ENCODE data around the gene RPL22L1. TPM values are rescaled to one million over a fixed set of nuclear protein-coding genes. Genes with fewer than 3 reads are reported as not detected.

Gene RPL22L1
- polyA plus RNA-seq, 1 of the 3 experiments (the other 2 are of a cell fraction) = 80.9 TPM

DNA sequence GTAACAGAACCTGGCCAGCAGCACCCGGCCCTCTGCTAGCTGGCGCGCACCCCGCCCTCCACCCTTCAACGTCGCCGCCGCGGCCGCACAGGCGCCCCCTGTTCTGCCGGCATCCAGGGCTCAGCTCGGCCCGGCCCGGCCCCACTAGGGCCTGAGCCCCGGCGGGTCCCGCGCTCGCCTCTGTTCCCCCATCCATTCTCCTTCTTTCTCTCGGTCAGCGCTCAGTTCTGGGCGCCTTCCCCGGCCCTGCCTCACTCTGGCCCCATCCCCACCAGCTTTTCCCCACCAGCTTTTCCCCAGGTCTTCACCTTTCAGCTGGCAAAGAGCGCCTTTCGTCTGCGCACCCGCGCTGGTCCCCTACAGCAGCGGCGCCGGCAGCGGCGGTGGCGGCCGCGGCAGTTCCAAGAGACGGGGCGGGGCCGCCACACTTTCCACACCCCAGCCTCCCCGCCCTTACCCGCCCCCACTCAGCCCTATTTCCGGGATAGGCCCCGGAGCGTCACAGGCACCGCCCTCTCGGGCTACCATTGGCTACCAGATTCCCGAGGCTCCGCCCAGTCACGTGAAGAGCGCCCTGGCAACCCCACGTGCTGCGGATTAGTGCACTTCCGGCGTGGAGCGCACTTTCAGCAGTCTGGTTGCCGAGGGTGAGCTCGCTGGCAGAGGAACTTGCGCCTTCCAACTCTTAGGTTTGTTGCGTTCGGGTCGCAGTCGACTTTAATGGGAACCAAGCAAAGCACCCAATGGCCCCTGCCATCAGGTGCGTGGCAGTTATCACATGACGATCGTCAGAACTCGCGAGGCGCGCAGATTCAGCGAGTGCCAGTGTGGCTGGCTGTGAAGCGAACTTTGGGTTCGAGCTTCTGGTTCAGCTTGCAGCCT is 38.5 kb upstream of the RPL22L1 start, which contains the start of gene EIF5A2:
EIF5A2 (minus strand) TSS at position 403 of the 882 bp plus-strand sequence. CDS start 831 bp downstream, outside the sequence.
- peaks cover 29% of the 10 kb centered on the region for H3K79me2 ChIP-seq (ENCODE audit: insufficient read depth)
- H3K9ac ChIP-seq = peak within 1 kb of the TSS; percentile 77
- peak; percentile 99 for DNase-seq
- 3% methylated on average over 27 of the region's 73 CpGs for WGBS (ENCODE audit: low lambda C conversion rate)
- peak within 1 kb of the TSS; percentile 91 for H2AFZ ChIP-seq (ENCODE audit: low read depth)
- POLR2A ChIA-PET = interaction anchor here (1.2 to 2.7 kb wide), 2 partner anchors 19 to 39 kb away, joined by 5 to 17 read pairs; partner anchors contain the start of gene RPL22L1
- H3F3A ChIP-seq (replicated peaks; ENCODE audit: insufficient read depth) = no peaks in the 10 kb centered on the region
- H3K9me3 ChIP-seq = no peaks in the 10 kb centered on the region
- TF ChIP-seq, protein P1, sequence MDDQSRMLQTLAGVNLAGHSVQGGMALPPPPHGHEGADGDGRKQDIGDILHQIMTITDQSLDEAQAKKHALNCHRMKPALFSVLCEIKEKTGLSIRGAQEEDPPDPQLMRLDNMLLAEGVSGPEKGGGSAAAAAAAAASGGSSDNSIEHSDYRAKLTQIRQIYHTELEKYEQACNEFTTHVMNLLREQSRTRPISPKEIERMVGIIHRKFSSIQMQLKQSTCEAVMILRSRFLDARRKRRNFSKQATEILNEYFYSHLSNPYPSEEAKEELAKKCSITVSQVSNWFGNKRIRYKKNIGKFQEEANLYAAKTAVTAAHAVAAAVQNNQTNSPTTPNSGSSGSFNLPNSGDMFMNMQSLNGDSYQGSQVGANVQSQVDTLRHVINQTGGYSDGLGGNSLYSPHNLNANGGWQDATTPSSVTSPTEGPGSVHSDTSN (IDR thresholded peaks at IDR 0.05) = peak; percentile 14; the same call in 1 of the 2 replicates
- TF ChIP-seq GABPA (IDR thresholded peaks at IDR 0.05; ENCODE audit: low read depth) = peak; percentile 64
- TF ChIP-seq, protein P2, sequence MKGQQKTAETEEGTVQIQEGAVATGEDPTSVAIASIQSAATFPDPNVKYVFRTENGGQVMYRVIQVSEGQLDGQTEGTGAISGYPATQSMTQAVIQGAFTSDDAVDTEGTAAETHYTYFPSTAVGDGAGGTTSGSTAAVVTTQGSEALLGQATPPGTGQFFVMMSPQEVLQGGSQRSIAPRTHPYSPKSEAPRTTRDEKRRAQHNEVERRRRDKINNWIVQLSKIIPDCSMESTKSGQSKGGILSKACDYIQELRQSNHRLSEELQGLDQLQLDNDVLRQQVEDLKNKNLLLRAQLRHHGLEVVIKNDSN (IDR thresholded peaks at IDR 0.05; ENCODE audit: borderline replicate concordance, low read depth) = peak; percentile 97
- TF ChIP-seq NRF1 (IDR thresholded peaks at IDR 0.05; ENCODE audit: low read depth, low read length) = peak; percentile 28; the same call in 1 of the 2 replicates
- TF ChIP-seq CHD2 (IDR thresholded peaks at IDR 0.05; ENCODE audit: low read length, partially characterized antibody) = peak; percentile 78
- TF ChIP-seq, protein P3, sequence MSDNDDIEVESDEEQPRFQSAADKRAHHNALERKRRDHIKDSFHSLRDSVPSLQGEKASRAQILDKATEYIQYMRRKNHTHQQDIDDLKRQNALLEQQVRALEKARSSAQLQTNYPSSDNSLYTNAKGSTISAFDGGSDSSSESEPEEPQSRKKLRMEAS (IDR thresholded peaks at IDR 0.05; ENCODE audit: low read depth) = peak; percentile 100
- TF ChIP-seq, protein P4, sequence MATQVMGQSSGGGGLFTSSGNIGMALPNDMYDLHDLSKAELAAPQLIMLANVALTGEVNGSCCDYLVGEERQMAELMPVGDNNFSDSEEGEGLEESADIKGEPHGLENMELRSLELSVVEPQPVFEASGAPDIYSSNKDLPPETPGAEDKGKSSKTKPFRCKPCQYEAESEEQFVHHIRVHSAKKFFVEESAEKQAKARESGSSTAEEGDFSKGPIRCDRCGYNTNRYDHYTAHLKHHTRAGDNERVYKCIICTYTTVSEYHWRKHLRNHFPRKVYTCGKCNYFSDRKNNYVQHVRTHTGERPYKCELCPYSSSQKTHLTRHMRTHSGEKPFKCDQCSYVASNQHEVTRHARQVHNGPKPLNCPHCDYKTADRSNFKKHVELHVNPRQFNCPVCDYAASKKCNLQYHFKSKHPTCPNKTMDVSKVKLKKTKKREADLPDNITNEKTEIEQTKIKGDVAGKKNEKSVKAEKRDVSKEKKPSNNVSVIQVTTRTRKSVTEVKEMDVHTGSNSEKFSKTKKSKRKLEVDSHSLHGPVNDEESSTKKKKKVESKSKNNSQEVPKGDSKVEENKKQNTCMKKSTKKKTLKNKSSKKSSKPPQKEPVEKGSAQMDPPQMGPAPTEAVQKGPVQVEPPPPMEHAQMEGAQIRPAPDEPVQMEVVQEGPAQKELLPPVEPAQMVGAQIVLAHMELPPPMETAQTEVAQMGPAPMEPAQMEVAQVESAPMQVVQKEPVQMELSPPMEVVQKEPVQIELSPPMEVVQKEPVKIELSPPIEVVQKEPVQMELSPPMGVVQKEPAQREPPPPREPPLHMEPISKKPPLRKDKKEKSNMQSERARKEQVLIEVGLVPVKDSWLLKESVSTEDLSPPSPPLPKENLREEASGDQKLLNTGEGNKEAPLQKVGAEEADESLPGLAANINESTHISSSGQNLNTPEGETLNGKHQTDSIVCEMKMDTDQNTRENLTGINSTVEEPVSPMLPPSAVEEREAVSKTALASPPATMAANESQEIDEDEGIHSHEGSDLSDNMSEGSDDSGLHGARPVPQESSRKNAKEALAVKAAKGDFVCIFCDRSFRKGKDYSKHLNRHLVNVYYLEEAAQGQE (IDR thresholded peaks at IDR 0.05; ENCODE audit: low read depth, low read length) = 0 out of 2 replicates have a peak, but pooled peaks have one; percentile 37
- TF ChIP-seq ELF1 (IDR thresholded peaks at IDR 0.05) = peak; percentile 94
- TF ChIP-seq TCF12 (IDR thresholded peaks at IDR 0.05) = peak; percentile 33; the same call in 1 of the 2 replicates
- peak; percentile 86 for TF ChIP-seq POLR2AphosphoS5 (IDR thresholded peaks at IDR 0.05; ENCODE audit: low read depth, low read length)
- peak; percentile 31; the same call in 1 of the 2 replicates for TF ChIP-seq RCOR1 (IDR thresholded peaks at IDR 0.05; ENCODE audit: low read length)
- peak; percentile 80 for TF ChIP-seq TAF1 (IDR thresholded peaks at IDR 0.05; ENCODE audit: borderline replicate concordance, low read depth, low read length)
- TF ChIP-seq MXI1 (IDR thresholded peaks at IDR 0.05; ENCODE audit: low read depth, low read length) = peak; percentile 98
- TF ChIP-seq, protein P5, sequence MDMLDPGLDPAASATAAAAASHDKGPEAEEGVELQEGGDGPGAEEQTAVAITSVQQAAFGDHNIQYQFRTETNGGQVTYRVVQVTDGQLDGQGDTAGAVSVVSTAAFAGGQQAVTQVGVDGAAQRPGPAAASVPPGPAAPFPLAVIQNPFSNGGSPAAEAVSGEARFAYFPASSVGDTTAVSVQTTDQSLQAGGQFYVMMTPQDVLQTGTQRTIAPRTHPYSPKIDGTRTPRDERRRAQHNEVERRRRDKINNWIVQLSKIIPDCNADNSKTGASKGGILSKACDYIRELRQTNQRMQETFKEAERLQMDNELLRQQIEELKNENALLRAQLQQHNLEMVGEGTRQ (IDR thresholded peaks at IDR 0.05; ENCODE audit: borderline replicate concordance, low read depth, low read length) = peak; percentile 95
- no peak for TF ChIP-seq EZH2phosphoT487 (IDR thresholded peaks at IDR 0.05; ENCODE audit: borderline replicate concordance, low read depth)
- TF ChIP-seq, protein P6, sequence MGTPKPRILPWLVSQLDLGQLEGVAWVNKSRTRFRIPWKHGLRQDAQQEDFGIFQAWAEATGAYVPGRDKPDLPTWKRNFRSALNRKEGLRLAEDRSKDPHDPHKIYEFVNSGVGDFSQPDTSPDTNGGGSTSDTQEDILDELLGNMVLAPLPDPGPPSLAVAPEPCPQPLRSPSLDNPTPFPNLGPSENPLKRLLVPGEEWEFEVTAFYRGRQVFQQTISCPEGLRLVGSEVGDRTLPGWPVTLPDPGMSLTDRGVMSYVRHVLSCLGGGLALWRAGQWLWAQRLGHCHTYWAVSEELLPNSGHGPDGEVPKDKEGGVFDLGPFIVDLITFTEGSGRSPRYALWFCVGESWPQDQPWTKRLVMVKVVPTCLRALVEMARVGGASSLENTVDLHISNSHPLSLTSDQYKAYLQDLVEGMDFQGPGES (IDR thresholded peaks at IDR 0.05; ENCODE audit: low read depth, low read length) = no peak; the same call in 1 of the 2 replicates
- TF ChIP-seq, protein P7, sequence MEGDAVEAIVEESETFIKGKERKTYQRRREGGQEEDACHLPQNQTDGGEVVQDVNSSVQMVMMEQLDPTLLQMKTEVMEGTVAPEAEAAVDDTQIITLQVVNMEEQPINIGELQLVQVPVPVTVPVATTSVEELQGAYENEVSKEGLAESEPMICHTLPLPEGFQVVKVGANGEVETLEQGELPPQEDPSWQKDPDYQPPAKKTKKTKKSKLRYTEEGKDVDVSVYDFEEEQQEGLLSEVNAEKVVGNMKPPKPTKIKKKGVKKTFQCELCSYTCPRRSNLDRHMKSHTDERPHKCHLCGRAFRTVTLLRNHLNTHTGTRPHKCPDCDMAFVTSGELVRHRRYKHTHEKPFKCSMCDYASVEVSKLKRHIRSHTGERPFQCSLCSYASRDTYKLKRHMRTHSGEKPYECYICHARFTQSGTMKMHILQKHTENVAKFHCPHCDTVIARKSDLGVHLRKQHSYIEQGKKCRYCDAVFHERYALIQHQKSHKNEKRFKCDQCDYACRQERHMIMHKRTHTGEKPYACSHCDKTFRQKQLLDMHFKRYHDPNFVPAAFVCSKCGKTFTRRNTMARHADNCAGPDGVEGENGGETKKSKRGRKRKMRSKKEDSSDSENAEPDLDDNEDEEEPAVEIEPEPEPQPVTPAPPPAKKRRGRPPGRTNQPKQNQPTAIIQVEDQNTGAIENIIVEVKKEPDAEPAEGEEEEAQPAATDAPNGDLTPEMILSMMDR (IDR thresholded peaks at IDR 0.05) = no peak
- TF ChIP-seq EP300 (IDR thresholded peaks at IDR 0.05; ENCODE audit: borderline replicate concordance in 1 of 2, low read depth in 1 of 2, low read length in 1 of 2) = no peak
- H3K4me2 ChIP-seq = peak within 1 kb of the TSS; percentile 90
- peaks cover 0 to 25% of the 10 kb centered on the region in 2 experiments for H3K36me3 ChIP-seq (replicated peaks in 1 of 2; ENCODE audit: control insufficient read depth in 1 of 2, insufficient read depth in 2 of 2, low read length in 1 of 2)
- peak within 1 kb of the TSS; percentile 73 to 86 for H3K27ac ChIP-seq (ENCODE audit: low read depth in 2 of 2, low read length in 1 of 2)
- peak within 1 kb of the TSS; percentile 83 to 85 for H3K4me3 ChIP-seq (ENCODE audit: low read depth in 2 of 2, low read length in 1 of 2)
- CTCF ChIA-PET = interaction anchor here (0.8 to 2.2 kb wide), 3 partner anchors 20 to 97 kb away, joined by 3 to 8 read pairs (median 6); no protein-coding TSS in a partner anchor
- peaks cover 9 to 17% of the 10 kb centered on the region in 2 experiments; a peak in 3 of 4 replicates for H3K4me1 ChIP-seq (ENCODE audit: control insufficient read depth in 1 of 2, insufficient read depth in 2 of 2, low read depth in 1 of 2, low read length in 1 of 2)
- H3K27me3 ChIP-seq (ENCODE audit: insufficient read depth) = no peaks in the 10 kb centered on the region
- H3K9me2 ChIP-seq = no peaks in the 10 kb centered on the region
- no peaks in the 10 kb centered on the region for H4K20me1 ChIP-seq (ENCODE audit: insufficient read depth)
